NCI-H128 (cell line): ENCODE data around the gene ESPNL.
"Not testable (repeated sequence)": the region's sequence is repeated elsewhere in the genome, so short reads cannot be mapped to it uniquely, and the experiment has no call there.

ENCODE experiments used
- DNase-seq: peaks from one replicate; lab custom pipeline; 2025; ENCODE audit not compliant: unreplicated experiment; lab: John Stamatoyannopoulos, UW

ESPNL gene

DNA sequence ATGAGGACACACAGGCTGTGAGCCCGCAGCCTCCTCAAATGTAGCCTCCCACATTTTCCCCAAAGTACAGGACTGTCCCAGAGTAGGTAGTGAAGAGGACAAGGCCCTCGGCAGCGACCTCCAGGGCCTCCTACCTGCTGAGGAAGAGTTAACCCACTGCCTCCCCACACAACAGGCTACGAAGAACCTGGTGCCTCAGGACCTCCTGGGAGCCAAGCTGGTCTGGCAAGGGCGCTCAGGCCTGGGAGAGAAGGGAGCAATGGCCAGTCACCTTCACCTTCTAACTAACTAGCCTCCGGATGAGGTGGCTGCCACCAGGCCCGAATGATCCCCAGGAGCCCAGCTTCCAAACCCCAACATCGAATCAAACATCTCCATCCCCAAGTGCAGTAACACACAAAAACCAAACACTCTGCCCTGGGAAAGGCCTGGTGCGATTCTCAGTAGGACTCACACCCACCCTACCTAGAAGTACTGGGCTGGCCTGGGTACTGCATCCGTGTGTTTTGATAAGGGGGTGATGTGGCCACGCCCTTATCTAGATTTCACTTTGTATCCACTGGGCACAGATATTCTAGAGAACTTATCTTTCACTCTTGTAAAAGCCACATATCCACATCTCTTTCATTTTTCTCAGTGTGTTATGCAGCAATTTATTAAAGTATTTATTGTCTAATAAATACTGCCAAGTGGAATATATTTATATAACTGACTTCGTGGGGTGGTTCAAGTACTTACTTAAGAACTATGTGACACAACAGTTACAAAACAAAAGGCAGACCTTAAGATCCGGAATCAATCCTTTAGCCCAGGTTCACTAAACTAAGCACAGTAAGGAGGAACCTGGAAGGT lies 68.3 kb downstream of the ESPNL start:
- DNase-seq: no peak

DNA sequence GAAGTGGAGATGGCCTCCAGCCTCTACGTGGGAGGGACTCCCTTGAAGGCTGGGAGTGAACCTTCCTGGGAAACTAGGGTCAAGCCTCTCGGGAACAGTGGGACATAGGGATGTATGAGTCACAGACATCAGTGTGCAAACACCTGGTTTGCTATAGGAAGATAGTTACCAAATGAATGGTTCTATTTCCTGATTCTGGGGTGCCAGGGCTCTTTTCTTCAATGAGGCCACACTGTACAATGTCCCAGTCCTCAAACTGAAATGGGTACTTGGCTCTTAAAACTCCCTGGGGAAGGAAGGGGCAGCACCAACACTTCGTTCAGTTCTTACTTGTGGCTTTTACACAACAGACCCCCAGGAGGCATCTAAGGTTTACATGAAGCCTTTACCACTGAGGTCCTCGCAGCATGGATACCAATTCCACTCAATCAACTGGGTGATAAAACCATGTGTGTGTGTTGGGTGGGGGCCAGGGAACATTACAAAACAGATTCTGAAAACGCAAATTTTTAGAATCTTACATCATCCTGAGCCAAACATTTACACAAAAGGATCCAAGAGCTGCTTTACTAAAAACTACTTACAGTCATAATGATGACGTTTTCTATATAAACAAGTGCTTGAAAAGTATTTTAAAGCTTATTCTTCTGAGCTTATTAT lies 69.0 kb downstream of the ESPNL start:
- DNase-seq: no peak

DNA sequence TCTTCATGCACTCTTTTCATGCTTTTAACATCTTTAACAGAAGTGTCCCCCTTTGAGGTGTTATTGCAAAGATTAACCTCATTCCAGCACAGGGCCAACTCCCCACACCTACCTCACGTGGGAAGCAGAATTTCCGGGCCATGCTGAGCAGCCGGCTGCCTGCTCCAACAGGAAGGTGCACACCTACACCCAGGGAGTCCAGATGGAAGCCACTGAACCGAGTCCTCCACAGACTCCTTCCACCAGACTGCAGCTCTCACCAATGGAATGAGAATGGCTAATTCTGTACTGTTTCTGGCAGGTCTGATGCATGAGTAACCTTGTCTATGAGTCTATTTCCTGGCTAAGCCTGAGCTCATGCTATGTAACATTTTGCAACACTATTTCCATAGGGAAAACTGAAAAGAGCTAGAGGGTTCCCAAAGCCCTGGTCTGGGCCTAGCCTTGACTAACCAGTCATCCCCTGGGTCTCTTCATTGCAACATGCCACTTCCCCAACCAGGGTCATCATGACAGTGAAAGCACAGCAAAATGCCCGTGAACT lies 69.6 kb downstream of the ESPNL start:
- no peak for DNase-seq

DNA sequence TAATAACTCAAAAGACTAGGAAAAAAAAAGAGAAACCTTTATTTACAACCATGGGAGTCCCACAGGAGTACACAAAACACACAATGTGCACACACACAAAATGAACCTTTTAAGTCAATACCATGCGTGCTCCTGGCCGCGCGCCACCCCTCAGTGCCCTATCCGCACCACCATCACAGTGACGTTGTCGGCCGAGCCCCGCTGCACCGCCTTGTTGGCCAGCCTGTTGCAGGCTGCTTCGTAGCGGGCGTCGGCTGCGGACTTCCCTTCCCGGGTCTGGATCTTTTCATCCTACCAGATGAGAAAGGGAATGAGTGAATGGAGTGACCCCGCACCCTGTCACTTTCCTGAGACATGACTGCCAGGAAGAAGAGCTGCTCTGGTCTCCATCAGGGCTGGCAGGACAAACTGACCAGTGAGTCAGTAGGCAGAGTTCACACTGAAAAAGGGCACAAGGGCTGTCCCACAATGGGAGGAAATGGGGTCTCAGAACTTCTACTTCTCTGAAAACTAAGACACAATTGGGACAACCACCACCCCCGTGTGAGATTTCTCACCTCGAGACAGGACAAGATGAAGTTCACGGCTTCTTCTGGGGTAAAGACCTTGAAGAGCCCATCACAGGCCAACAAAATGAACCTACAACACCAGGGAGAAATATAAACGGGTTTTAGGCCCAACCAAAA lies 70.4 kb downstream of the ESPNL start:
- DNase-seq: no peak

DNA sequence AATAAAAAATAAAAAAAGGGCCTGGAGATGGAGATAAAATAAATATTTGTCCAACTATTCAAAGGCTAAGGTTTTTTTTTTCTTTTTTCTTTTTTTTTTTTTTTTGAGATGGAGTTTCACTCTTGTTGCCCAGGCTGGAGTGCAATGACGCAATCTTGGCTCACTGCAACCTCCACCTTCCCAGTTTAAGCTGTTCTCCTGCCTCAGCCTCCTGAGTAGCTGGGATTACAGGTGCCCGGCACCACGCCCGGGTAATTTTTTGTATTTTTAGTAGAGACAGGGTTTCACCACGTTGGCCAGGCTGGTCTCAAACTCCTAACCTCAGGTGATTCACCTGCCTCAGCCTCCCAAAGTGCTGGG lies 70.9 kb downstream of the ESPNL start:
- DNase-seq: not testable (repeated sequence)

DNA sequence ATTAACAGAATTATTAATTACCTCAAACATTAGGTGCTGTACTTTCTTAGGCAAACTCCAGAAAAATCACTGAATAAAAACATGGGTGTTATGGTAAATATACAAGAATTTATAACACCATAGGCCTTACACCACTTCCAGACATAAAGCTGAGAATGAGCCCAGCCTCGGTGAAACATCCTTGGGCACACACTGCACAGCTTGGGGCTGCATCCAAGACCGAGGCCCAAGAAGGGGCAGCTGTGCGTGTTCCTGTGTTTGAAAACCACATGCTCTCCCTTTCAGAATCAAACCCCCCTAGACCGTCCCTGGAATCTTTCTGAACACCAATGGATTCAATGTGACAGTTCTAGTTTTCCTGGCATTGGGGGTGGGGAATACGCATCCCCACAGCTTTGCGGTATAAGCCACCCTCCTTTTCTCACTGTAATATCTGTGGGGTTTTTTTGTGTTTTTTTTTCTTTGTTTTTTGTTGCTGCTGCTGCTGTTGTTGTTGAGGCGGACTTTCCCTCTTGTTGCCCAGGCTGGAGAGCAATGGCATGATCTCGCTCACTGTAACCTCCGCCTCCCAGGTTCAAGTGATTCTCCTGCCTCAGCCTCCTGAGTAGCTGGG lies 71.5 kb downstream of the ESPNL start:
- DNase-seq: no peak

DNA sequence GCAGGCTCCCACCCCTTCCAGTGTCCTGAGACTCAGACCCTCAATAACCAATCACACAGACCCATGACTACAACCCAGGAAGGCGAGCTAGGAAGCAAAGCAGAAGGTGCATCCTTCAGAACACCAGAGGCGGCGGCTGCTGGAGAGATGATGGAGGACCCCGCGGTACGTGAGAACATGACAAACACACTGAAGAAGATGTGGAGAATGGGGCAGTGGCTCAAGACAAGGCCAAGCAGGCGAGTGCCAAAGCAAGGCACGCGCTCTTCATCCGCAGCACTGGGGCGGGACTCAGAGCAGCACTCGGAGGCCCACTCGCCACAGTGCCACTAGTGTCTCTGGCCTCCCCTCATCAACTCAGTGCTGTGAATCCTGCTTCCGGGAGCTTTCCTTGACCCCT lies 72.3 kb downstream of the ESPNL start:
- DNase-seq: no peak

DNA sequence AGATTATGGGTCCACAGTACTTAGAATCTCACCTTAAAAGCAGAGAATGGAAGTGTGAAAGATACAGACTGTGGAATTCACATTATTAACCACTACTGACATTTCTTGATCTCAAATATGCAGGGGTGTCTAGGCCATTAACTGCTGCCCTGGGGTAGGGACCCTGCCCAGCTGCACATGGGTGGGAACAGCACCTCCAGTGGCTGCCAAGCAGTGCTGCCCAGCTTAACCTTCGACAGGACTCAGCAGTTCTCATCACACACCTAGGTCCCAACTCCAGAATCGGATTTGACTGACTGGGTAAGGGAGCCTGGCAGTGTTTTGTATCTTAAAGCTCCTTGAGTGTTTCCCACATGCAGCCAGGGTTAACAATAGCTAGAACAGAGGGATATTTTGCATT lies 73.6 kb downstream of the ESPNL start:
- DNase-seq: no peak

DNA sequence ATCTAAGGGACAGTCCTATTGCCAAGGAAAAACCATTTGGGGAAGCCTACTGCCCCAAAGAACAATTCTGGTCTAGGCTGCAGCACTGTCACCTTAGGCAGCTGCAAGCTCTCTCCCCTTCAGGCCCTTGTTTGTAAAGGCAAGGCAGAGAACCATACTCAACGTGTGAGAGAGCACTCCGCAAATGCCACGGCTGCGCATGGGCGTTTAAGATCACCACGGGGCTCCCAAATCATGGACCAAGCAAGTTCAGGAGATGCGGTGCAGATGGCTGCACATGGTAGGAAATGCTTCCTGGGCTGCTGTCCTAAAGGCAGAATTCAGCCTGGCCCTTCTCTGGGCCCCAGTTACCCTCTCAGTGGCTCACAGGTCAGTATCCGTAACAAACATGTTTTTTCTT lies 74.2 kb downstream of the ESPNL start:
- DNase-seq: no peak

DNA sequence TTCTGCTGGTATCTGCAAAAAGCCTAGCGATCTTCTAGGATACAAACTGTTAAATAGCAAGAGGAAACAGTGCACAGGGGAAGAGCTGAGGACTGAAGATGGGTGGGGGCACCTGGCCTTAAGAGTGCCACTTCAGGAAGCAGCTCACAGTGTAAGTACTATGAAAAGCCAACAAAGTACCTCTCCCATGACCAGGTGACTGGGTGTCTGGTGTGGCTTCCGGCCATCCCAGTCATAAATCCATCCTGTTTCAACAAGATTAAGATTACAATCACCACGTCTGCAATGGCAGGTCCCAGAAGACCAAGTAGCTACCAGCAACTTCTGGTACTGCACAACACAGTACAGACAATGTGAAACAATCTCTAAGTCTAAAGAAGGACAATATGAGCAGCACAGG lies 74.6 kb downstream of the ESPNL start:
- DNase-seq: no peak

DNA sequence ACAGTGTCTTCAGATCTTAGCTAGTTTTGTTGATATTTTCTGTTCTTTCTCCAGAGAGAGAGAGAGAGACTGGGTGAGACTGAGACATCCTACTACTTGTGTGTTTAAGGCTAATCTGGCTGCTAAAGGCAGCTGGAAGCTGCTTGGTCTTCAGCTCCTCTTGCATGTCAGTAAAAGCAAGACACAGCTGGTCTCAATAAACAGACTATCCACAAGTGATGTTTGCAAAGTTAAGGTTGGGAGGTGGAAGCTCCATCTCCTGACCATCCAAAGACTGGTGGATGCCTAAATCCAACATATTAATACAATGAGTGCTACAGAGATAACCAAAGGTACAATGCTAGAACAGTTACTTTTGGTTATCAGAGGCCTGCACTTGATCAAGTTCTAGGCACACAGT lies 76.5 kb downstream of the ESPNL start:
- no peak for DNase-seq

DNA sequence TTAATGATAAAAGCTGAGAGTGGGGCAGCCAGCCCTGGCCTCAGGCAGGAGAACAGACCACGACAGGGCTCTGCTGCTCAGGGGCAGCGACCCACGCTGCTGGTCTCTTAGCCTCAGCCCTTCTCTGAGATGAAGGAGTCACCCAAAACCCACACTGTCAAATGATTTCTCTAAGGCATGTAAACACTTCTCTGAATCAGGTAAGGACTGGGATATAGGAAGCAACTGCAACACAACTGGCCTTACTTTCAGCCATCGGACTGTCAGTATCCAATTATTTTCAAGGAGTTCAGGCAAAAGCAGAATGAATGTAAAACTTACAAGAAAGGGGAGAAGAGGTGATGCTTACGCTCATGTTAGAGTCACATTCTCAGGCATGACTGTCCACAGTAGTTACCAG lies 80.4 kb downstream of the ESPNL start:
- DNase-seq: no peak

DNA sequence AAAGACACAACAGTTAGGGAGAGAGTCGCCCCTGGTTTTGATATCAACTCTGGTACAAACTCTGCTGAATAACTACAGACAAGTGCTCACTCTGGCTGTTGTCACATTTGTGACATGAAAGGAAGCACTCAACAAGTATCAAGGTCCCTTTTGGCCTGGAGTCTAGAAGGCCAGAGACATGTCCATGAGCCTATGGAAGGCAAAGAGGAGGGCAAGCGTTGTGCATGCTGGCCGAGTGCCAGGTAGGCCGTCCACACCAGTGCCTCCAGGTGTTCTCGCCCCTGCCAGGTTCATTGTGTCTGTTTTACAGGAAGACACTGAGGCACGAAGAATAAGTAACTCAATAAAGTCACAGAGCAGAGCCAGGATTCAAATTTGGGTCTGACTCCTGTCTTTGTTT lies 82.2 kb downstream of the ESPNL start:
- no peak for DNase-seq
